GM04503 (cell line): ENCODE data around the gene CTAGE9.
"Not testable (repeated sequence)": the region's sequence is repeated elsewhere in the genome, so short reads cannot be mapped to it uniquely, and the experiment has no call there.

ENCODE experiments used
- DNase-seq: peaks from one replicate; pipeline ENCODE4 v3.0.0-alpha.2; 2012; ENCODE audit warnings: low read depth

Gene CTAGE9

DNA sequence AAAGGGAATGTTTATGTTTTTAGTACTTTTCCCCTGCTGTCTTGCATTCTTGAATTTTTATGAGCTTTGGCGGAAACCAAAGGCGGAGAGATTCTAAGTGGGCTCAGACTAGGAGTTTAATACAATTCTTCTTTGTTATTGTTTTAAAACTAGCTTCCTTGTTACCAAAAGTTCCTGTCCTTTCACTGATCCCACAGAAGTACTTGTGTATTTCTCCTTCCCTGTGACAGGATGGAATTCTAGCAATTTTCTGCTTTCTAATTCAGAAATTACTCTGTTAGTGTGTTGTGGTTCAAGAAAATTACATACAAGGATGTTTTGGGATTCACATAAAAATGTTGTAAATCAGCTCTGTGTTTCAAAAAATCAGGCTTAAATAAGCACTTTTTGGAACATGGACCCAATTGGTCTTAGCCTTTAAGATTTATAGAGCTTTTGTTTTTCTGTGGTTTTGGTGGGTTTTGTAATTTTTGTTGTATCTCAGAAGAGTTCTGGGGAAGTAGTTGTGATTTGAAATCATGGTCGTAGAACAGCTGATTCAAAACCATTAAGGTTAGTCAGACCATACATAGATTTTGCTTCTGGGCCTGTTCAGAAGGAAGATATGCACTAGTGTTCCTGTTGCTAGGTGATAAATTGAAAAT is 17.6 kb upstream of the CTAGE9 start:
- peak; percentile 31 for DNase-seq

DNA sequence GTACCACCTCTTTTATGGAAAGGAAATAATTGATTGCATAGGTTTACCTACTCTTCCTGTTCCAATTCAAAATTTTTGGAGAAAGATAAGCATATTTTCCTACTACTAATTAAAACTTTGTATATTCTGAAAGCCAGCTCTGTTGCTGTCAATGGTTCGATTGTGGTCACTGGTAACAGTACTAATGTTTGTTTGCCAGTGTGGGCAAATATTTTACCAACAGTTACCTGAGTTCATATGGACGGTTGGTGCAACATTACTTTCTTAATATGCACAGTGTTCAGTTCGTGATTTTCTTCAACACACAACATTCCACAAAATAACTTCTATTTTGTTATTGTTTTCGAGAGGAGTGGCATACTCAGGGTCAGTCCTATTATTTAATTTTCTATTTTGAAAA is 17.1 kb upstream of the CTAGE9 start:
- no peak for DNase-seq

DNA sequence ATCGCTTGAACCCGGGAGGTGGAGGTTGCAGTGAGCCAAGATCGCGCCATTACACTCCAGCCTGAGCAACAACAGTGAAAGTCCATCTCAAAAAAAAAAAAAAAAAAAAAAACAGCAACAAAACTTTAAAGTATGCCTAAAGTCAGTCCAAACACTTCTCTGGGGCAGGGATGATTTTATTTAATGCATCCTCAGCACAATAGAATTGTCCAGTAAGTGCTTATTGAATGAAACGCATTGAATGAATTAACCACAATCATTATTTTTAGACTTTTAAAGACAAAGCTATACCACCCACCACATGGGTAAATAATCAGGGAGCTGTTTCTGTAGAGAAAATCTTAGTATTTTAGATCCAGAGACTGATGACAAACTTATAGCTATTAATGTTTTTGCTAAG is 16.6 kb upstream of the CTAGE9 start:
- no peak for DNase-seq

DNA sequence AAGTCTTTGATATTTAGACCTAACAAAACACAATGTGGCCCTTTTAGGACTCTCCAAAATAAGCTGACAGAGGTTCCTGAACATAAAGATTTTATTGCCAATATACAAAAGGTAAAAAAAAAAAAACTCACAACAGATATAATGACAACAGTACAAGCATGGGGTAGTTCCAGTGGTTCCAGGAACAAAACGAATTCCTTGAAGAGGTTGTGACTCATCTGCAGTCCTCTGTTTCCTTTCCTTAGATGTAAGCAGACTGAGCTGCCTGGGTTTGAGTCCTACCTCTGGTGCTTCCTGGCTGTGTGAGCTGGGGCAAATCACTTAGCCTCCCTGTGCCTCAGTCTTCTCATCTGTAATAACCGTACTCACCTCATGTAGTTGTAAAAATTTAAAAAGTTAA is 13.3 kb upstream of the CTAGE9 start:
- no peak for DNase-seq

DNA sequence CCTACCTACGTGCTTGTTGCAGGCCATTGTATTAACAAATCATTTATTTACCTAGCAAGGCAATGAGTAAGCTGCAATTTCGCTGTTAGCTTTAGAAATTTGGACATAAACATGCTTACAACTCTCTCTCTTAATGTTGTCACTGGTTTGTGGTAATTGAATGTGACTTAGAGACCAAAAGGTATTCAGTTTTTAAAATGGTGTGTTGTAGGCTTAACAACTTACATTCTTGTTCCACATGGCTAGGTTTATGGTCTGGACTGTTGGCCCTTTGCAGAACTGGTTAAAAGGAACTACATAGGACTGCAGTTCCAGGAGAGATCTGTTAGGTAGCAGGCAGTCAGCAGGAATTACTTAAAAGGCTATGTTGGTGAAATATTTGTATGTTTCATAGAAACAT is 10.3 kb upstream of the CTAGE9 start:
- no peak for DNase-seq

DNA sequence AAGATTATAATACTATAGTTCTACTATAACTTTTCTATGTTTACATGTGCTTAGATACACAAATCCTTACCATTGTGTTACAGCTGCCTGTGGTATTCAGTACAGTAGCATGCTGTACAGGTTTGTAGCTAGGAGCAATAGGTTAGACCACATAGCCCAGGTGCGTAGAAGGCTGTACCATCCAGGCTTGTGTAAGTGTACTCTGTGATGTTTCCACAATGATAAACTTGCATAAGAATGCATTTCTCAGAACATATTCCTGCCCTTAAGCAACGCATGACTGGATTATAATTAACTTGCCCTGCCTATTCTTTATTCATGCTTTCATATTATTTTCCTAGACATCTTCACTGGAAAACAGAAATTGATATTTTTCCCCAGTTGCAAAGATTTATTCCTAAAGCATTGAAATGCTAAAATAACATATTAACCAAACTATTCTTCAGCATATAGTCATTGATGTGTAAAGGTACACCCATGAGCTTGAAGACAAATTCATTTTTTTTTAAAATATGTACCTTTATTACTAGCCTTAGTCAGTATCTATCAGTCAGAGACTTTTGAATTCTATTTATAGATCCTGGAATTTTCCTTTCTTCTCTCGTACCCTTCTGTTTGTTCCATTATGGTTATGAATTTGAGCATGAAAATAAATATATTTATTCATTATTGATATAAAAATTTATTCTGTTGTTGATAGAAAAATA is 7.2 kb upstream of the CTAGE9 start:
- no peak for DNase-seq

DNA sequence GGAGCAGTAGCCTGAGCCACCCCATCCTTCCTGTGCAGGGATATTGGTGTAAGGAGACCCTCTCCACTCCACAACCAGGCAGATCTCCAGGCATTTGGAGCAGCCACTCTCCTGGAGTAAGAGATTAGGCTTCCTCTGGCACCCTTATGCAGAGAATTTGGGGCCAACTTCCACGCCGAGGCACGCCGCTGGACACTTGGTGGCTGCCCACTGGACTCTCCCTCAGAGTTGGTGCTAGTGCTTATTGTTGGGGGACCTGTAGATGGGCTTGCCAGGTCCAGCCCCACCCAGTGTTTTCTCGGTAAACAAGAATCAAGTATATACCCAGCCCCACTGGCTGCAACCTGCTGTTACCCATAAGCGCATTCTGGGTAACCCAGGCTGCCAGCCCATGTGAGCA is 4.8 kb upstream of the CTAGE9 start:
- DNase-seq, result not testable (repeated sequence)

DNA sequence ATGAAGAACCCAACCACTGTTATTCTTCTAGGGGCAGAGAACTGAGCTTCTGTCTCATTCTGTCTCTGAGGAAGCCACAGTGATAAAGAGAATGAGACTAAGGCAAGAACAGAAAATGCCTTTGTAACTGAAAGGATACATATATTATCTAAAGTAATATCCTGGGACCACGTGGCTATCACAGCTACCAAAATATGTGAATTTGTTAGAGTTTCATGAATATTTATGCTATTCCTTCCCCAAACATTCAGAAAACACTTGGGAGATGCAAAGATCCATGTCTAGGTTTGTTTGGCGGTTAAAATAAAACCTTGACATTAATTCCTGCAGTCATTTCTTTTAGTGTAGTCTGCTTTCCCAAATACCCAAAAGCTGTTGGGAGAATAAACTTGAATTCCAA is 6.9 kb downstream of the CTAGE9 start:
- not testable (repeated sequence) for DNase-seq

DNA sequence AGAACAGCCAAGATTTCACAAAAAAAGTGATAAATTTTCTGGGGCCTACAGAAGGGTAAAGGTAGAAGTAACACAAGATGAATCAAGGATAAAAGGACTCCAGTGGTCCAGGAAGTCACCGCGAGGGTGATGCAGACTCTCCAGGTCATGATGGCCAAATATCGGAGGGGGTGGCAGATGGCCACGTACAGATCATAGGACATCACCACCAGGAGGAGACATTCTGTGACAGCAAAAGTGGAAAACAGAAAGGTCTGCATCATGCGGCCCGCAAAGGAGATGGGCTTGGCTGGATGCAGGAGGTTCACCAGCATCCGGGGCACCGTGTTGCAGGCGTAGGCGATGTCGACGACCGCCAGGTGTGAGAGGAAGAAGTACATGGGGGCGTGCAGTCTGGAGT is 10.0 kb downstream of the CTAGE9 start:
- DNase-seq, result not testable (repeated sequence)

DNA sequence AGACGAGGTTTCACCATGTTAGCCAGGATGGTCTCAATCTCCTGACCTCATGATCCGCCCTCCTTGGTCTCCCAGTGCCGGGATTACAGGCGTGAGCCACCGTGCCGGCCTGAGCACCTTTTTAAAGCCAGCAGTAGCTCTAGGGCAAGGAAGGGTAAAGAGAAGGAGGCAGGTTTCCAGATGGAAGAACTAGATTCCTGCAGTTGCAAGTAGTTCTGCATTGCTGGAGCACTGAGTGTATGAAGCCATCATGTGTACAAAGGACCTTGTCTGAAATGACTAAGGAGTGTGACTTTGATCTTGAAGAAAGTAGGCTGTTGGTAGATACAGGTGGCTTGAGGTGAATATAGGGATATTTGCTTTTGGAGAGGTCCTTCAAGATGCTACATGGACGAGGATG is 13.9 kb downstream of the CTAGE9 start:
- DNase-seq, result no peak

DNA sequence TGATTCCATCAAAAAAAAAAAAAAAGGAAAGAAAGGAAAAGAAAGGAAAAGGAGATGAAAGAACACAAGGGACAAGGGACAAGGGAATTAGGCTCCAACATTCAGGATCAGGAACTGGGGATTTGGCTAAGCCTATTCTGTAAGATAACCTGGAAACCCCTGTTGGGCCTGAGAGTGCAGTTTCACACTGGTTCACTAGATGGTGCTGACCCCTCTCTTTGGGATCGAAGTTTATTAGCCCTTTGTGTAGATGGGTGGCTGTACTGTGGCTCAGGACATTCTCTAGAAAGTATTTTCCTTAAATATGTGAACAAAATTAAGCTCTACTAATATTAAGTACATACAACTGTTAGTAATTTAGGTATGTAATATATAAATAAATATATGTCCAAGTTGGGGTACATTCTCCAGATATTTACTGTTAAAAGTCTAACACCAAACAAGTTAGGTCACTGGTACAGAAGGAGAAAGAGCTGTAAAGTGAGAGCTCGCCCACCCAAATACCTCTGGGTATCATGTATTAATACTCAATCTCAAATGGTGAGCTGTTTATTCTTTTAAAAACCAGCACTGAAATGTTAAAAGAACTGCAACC is 15.9 kb downstream of the CTAGE9 start:
- DNase-seq, result peak; percentile 23

DNA sequence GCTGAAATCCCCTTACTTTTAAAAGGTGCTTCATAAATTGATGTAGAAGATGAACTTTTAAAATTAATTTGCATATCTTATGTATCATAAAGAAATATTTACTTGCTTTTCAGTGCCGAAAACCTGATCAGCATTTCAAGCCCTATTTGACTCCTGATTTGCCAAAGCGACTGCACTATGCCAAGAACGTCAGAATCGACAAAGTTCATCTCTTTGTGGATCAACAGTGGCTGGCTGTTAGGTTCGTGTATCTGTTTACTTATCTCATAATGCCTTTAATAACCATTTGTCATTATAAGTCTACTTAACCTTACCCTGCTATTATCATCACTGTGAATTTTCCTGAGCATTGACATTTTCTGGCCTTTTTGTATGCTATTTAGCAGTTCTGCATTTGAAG is 17.4 kb downstream of the CTAGE9 start:
- DNase-seq, result no peak

DNA sequence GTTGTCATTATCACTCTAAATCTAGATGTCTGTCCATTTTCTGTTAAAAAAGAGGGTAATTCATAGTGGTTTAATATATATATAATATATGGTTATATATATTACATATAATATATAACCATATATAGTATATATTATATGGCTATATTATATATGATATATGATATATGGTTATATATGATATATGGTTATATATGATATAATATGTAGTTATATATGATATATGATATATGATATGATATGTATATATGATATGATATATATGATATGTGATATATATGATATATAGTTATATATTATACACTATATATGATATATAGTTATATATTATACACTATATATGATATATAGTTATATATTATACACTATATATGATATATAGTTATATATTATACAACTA is 18.2 kb downstream of the CTAGE9 start:
- DNase-seq, result no peak

DNA sequence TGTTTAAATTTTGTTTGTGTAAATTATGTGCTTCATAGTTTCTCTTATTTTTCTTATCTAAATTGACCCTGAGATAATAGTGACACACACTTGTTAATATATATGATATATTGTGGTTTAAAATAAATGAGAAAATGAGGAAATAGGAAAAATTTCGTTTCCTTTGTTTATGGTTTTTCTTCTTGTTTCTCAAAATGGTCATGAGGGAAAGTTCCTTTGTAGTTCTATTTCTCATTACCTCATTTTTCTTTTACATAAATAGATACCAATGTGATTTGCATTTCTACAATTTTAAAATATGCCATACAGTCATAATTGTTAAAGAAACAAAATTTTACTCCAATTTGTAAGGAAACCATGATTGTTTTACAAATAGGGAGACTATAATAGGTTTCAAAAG is 18.8 kb downstream of the CTAGE9 start:
- DNase-seq, result no peak

DNA sequence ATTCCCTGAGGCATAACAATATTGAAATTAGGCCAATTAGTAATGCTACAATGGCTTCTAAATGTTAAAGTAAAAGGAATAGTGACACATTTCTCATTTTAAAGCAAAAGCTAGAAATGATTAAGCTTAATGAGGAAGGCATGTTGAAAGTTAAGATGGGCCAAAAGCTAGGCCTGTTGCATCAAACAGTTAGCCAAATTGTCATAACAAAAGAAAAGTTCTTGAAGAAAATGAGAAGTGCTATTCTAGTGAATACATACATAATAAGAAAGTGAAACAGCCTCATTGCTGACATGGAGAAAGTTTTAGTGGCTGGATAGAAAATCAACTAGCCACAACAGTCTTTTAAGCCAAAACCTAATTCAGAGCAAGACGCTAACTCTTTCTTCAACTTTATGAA is 22.5 kb downstream of the CTAGE9 start:
- DNase-seq, result no peak

DNA sequence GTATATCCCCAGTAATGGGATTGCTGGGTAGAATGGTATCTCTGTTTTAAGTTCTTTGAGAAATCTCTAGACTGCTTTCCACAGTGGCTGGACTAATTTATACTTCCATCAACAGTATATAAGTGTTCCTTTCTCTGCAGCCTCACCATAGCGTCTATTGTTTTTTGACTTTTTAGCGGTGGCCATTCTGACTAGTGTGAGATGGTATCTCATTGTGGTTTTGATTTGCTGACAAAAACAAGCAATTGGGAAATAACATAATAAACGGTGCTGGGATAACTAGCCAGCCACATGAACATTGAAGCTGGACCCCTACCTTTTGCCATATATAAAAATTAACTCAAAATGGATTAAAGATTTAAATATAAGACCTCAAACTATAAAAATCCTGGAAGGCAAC is 23.8 kb downstream of the CTAGE9 start:
- no peak for DNase-seq

DNA sequence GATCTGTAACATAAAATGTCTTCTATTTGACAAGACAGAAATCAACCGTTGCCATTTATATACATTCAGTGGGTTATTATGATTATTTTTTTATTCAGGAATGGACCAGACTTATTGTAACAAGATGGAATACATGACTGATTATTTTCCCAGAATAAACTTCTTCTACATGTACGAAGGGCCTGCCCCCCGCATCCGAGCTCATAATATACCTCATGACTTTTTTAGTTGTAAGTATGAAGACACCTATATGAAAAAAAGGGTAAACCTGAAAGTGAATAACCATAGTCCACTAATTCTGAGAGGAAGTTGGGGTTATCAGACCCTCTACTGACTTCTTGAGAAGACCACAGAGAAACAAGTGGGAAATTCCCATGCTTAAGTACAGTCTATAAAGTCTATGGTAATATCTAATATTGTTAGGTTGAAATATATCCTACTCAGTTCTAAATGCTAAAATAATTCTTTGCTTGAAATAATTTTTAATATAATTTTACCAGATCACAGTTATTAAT is 25.5 kb downstream of the CTAGE9 start:
- DNase-seq, result no peak

DNA sequence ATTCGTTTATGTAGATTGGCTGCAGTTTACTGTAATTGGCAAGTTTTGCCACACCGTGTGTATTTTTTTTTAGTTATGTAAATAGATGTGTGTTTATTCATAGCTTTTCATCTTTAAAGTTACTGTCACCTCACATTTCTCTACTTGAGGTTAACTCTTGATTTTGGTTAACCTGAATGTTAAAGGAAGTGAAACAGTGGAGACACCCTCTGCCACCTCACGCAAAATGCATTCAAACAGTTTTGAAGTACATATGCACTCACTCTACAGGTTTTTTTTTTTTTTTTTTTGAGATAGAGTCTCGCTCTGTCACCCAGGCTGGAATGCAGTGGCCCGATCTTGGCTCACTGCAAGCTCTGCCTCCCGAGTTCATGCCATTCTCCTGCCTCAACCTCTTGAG is 27.3 kb downstream of the CTAGE9 start:
- no peak for DNase-seq

DNA sequence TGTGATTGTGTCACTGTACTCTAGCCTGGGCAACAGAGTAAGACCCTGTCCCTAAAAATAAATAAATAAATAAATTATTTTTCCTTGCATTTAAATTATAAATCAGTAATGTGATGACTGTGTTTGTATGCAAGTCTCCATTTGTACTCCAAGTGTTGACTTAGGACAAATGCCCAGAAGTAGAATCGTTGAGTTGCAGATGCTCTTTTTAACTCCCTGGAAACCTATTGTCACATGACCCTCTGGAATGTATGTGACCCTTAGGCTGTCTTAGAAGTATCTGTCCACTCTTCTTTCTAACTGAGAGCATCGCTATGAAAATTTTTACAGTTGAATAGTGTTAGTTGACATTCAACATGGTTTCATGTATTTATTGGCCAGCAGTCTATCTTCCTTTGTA is 28.4 kb downstream of the CTAGE9 start:
- DNase-seq, result no peak

DNA sequence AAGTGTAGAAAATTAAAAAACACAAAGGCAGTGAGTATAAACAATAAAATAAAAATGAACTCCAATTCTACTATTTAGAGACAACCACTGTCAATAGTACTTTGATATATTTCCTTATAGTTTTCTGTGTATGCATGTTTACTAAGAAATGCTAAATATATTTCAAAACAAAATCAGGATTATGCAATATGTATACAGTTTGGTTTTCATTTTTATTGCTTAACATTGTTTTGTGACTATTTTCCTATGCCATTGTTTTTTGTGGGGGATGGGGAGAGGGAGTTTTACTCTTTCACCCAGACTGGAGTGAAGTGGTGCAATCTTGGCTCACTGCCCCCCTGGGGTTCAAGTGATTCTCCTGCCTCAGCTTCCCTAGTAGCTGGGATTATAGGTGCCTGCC is 29.2 kb downstream of the CTAGE9 start:
- DNase-seq, result no peak

DNA sequence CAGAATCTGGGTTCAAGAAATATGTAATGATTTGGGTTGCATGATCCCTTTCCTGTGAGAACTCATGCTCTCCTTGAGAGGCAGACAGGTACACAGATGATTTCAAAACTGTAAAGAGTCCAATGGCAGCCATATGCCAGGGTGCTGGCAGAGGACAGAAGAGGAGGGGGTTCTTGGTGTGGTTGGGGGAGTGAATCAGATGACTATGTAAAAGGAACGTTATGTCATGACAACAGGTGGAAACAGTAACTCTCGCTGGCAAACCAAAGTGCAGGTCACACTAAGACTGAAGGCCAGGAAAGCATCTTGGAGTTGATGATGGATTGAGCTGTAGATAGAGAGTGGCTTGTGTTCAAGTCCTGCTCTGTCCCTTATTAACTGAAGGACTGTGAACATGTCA is 29.9 kb downstream of the CTAGE9 start:
- no peak for DNase-seq

DNA sequence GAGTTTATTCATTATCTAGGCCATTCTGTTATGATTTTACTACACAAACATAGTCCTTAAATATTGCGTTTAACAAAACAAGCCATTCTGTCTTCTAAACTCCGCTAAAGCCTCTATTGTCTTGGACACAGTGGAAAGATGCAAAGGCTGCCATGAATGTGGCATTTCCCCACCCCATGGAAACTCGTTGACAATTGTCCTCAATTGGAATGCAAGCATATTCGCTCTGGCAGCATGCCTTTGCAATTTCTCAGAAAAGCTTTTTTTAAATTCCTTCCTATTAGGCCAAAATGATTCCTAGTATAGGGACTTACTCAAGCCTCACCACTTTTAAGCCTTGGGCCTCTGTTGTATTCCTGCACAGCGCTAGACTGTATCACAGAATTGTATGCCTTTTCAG is 32.4 kb downstream of the CTAGE9 start:
- DNase-seq, result no peak

DNA sequence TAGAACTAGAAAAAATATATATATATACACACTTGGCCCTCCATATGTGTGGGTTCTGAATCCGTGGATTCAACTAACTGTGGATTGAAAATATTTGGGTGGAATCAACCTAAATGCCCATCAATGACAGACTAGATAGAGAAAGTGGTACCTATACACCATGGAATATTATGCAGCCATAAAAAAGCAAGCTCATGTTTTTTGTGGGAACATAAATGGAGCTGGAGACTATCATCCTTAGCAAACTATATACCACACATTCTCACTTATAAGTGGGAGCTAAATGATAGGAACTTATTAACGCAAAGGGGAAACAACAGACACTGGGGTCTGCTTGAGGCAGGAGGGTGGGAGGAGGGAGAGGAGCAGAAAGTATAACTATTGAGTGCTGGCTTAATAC is 37.6 kb downstream of the CTAGE9 start:
- no peak for DNase-seq

DNA sequence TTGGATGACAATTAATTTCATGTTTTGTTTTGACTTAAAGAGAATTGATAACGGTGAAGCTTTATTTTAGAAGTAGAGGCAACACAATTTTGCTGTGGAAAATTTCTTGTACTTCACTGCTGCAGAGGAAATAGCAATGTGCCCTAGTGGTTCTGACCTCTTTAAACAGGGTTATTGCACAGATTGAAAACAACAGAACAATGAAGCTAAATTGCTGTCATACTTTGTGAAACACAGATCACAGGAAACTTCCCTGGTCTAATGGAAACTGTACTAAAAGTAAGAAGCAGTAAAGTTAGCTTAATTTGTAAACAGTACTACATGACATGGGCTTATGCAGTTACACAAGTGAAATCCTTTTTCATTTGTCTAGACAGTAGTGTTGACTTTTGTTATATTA is 40.9 kb downstream of the CTAGE9 start:
- DNase-seq, result no peak
